H1 (cell line): ENCODE measurements around the gene HSD17B8. TPM values are rescaled to one million over a fixed set of nuclear protein-coding genes. Genes with fewer than 3 reads are reported as not detected.

Experiments used
- CHD2 ChIP-seq: IDR thresholded peaks from 2 replicates; pipeline ENCODE4 v1.6.1; 2012; ENCODE audit warnings: low read length, improper control_type of control experiment
- RBBP5 ChIP-seq: IDR thresholded peaks from 2 replicates; pipeline ENCODE4 v1.7.1; 2012; ENCODE audit warnings: low read depth, mild to moderate bottlenecking, inconsistent platforms, low read length, moderate library complexity, borderline replicate concordance
- polyA plus RNA-seq, 7 experiments: library from polyadenylated mRNA; depleted of rRNA in 3 of 7; stranded (reverse) in 5 of 7; unstranded in 2 of 7; fragments of >200 nt in 5 of 7; fragments of 200-250 nt in 2 of 7; gene quantifications; 1 replicate in 5 of 7; 2 replicates in 1 of 7; 4 replicates in 1 of 7; pipeline versions ENCODE4 v1.2.1 to v1.2.3, GENCODE V29; 2011 to 2013; ENCODE audit warnings: missing spikeins in 2 of 7, mixed read lengths in 2 of 7
- total RNA-seq: library from RNA; stranded (reverse); fragmentation: NEBNext Ultra II Directional; extraction: Animal tissue kit (Norgen Biotek cat#: 25700); gene quantifications from 2 replicates; pipeline ENCODE4 v1.2.1, GENCODE V29; 2021
- TF ChIP-seq, protein P1 (sequence below): fragments of 300-600 bp; sonication (generic); IDR thresholded peaks from 2 replicates; pipeline ENCODE4 v1.7.1; 2012; ENCODE audit warnings: low read length, moderate library complexity, mild to moderate bottlenecking, inconsistent platforms; ENCODE audit not compliant: insufficient replicate concordance

Gene HSD17B8
- total and polyA plus RNA-seq, 2 of the 8 experiments (the other 6 are each of a cell fraction or from before 2014, with no cell fraction given): 3.3 to 17.1 TPM

DNA sequence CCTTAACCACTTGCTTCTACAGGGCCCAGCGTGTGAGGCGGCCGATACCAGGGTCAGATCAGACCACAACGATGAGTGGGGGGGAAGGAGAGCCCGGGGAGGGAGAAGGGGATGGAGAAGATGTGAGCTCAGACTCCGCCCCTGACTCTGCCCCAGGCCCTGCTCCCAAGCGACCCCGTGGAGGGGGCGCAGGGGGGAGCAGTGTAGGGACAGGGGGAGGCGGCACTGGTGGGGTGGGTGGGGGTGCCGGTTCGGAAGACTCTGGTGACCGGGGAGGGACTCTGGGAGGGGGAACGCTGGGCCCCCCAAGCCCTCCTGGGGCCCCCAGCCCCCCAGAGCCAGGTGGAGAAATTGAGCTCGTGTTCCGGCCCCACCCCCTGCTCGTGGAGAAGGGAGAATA, 6.7 kb downstream of the HSD17B8 start (continued):
- TF ChIP-seq, protein P1, sequence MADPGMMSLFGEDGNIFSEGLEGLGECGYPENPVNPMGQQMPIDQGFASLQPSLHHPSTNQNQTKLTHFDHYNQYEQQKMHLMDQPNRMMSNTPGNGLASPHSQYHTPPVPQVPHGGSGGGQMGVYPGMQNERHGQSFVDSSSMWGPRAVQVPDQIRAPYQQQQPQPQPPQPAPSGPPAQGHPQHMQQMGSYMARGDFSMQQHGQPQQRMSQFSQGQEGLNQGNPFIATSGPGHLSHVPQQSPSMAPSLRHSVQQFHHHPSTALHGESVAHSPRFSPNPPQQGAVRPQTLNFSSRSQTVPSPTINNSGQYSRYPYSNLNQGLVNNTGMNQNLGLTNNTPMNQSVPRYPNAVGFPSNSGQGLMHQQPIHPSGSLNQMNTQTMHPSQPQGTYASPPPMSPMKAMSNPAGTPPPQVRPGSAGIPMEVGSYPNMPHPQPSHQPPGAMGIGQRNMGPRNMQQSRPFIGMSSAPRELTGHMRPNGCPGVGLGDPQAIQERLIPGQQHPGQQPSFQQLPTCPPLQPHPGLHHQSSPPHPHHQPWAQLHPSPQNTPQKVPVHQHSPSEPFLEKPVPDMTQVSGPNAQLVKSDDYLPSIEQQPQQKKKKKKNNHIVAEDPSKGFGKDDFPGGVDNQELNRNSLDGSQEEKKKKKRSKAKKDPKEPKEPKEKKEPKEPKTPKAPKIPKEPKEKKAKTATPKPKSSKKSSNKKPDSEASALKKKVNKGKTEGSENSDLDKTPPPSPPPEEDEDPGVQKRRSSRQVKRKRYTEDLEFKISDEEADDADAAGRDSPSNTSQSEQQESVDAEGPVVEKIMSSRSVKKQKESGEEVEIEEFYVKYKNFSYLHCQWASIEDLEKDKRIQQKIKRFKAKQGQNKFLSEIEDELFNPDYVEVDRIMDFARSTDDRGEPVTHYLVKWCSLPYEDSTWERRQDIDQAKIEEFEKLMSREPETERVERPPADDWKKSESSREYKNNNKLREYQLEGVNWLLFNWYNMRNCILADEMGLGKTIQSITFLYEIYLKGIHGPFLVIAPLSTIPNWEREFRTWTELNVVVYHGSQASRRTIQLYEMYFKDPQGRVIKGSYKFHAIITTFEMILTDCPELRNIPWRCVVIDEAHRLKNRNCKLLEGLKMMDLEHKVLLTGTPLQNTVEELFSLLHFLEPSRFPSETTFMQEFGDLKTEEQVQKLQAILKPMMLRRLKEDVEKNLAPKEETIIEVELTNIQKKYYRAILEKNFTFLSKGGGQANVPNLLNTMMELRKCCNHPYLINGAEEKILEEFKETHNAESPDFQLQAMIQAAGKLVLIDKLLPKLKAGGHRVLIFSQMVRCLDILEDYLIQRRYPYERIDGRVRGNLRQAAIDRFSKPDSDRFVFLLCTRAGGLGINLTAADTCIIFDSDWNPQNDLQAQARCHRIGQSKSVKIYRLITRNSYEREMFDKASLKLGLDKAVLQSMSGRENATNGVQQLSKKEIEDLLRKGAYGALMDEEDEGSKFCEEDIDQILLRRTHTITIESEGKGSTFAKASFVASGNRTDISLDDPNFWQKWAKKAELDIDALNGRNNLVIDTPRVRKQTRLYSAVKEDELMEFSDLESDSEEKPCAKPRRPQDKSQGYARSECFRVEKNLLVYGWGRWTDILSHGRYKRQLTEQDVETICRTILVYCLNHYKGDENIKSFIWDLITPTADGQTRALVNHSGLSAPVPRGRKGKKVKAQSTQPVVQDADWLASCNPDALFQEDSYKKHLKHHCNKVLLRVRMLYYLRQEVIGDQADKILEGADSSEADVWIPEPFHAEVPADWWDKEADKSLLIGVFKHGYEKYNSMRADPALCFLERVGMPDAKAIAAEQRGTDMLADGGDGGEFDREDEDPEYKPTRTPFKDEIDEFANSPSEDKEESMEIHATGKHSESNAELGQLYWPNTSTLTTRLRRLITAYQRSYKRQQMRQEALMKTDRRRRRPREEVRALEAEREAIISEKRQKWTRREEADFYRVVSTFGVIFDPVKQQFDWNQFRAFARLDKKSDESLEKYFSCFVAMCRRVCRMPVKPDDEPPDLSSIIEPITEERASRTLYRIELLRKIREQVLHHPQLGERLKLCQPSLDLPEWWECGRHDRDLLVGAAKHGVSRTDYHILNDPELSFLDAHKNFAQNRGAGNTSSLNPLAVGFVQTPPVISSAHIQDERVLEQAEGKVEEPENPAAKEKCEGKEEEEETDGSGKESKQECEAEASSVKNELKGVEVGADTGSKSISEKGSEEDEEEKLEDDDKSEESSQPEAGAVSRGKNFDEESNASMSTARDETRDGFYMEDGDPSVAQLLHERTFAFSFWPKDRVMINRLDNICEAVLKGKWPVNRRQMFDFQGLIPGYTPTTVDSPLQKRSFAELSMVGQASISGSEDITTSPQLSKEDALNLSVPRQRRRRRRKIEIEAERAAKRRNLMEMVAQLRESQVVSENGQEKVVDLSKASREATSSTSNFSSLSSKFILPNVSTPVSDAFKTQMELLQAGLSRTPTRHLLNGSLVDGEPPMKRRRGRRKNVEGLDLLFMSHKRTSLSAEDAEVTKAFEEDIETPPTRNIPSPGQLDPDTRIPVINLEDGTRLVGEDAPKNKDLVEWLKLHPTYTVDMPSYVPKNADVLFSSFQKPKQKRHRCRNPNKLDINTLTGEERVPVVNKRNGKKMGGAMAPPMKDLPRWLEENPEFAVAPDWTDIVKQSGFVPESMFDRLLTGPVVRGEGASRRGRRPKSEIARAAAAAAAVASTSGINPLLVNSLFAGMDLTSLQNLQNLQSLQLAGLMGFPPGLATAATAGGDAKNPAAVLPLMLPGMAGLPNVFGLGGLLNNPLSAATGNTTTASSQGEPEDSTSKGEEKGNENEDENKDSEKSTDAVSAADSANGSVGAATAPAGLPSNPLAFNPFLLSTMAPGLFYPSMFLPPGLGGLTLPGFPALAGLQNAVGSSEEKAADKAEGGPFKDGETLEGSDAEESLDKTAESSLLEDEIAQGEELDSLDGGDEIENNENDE: no peak
- TF ChIP-seq CHD2 (no peak), RBBP5 (no peak)
